ENCODE data around the gene FGF3.

Gene FGF3

GRCh38 chr11:69818231-69818602, 999 bp downstream of the FGF3 start:
- Histone ChIP-seq H3K4me3 (ENCODE audit: low read depth, low read length) (peak overlapping the region; percentile 43), H3K9me3 (ENCODE audit: control insufficient read depth, insufficient read depth, low read length) (no peaks in the 10 kb centered on the region), H3K9ac (ENCODE audit: low read depth, low read length) (no peak overlapping the region), H3K36me3 (ENCODE audit: control insufficient read depth, insufficient read depth, low read length) (no peaks in the 10 kb centered on the region), H3K4me1 (ENCODE audit: control insufficient read depth, insufficient read depth, low read length) (no peaks in the 10 kb centered on the region), H3K27me3 (ENCODE audit: control insufficient read depth, insufficient read depth, low read length) (peaks cover 82% of the 10 kb centered on the region)

GRCh38 chr11:69817265-69818230, 1.7 kb downstream of the FGF3 start:
- Histone ChIP-seq H3K9me3 (ENCODE audit: control insufficient read depth, insufficient read depth, low read length) (no peaks in the 10 kb centered on the region), H3K4me1 (ENCODE audit: control insufficient read depth, insufficient read depth, low read length) (no peaks in the 10 kb centered on the region), H3K9ac (ENCODE audit: low read depth, low read length) (no peak overlapping the region), H3K4me3 (ENCODE audit: low read depth, low read length) (peak overlapping the region; percentile 43), H3K36me3 (ENCODE audit: control insufficient read depth, insufficient read depth, low read length) (no peaks in the 10 kb centered on the region), H3K27me3 (ENCODE audit: control insufficient read depth, insufficient read depth, low read length) (peaks cover 77% of the 10 kb centered on the region)

- peaks cover 74% of the 10 kb centered on the region for H3K27me3 ChIP-seq (ENCODE audit: control insufficient read depth, insufficient read depth, low read length)
- peak overlapping the region; percentile 43 for H3K4me3 ChIP-seq (ENCODE audit: low read depth, low read length)
- no peaks in the 10 kb centered on the region for H3K9me3 ChIP-seq (ENCODE audit: control insufficient read depth, insufficient read depth, low read length)
- H3K9ac ChIP-seq (ENCODE audit: low read depth, low read length) = no peak overlapping the region
- no peaks in the 10 kb centered on the region for H3K36me3 ChIP-seq (ENCODE audit: control insufficient read depth, insufficient read depth, low read length)
- no peaks in the 10 kb centered on the region for H3K4me1 ChIP-seq (ENCODE audit: control insufficient read depth, insufficient read depth, low read length)
These were observed 2.5 kb downstream of the FGF3 start for GRCh38 chr11:69816671-69817070.

GRCh38 chr11:69815973-69816372, 3.2 kb downstream of the FGF3 start:
- H3K36me3 ChIP-seq (ENCODE audit: control insufficient read depth, insufficient read depth, low read length) = no peaks in the 10 kb centered on the region

GRCh38 chr11:69814902-69815301, 4.3 kb downstream of the FGF3 start:
- Histone ChIP-seq H3K9me3 (ENCODE audit: control insufficient read depth, insufficient read depth, low read length) (no peaks in the 10 kb centered on the region), H3K27me3 (ENCODE audit: control insufficient read depth, insufficient read depth, low read length) (peaks cover 59% of the 10 kb centered on the region), H3K9ac (ENCODE audit: low read depth, low read length) (no peak overlapping the region), H3K36me3 (ENCODE audit: control insufficient read depth, insufficient read depth, low read length) (no peaks in the 10 kb centered on the region), H3K4me1 (ENCODE audit: control insufficient read depth, insufficient read depth, low read length) (no peaks in the 10 kb centered on the region), H3K4me3 (ENCODE audit: low read depth, low read length) (no peak overlapping the region)

More at GRCh38 chr11:69815973-69816372, 3.2 kb downstream of the FGF3 start:
- no peaks in the 10 kb centered on the region for H3K9me3 ChIP-seq (ENCODE audit: control insufficient read depth, insufficient read depth, low read length)
- no peak overlapping the region for H3K4me3 ChIP-seq (ENCODE audit: low read depth, low read length)
- no peaks in the 10 kb centered on the region for H3K4me1 ChIP-seq (ENCODE audit: control insufficient read depth, insufficient read depth, low read length)
- no peak overlapping the region for H3K9ac ChIP-seq (ENCODE audit: low read depth, low read length)
- H3K27me3 ChIP-seq (ENCODE audit: control insufficient read depth, insufficient read depth, low read length) = peaks cover 69% of the 10 kb centered on the region

- Histone ChIP-seq H3K4me1 (ENCODE audit: control insufficient read depth, insufficient read depth, low read length) (no peaks in the 10 kb centered on the region), H3K9ac (ENCODE audit: low read depth, low read length) (no peak overlapping the region), H3K36me3 (ENCODE audit: control insufficient read depth, insufficient read depth, low read length) (no peaks in the 10 kb centered on the region), H3K9me3 (ENCODE audit: control insufficient read depth, insufficient read depth, low read length) (no peaks in the 10 kb centered on the region), H3K4me3 (ENCODE audit: low read depth, low read length) (no peak overlapping the region), H3K27me3 (ENCODE audit: control insufficient read depth, insufficient read depth, low read length) (peaks cover 56% of the 10 kb centered on the region)
These were observed 4.8 kb downstream of the FGF3 start for GRCh38 chr11:69814411-69814810.

- no peak overlapping the region for H3K9ac ChIP-seq (ENCODE audit: low read depth, low read length)
- H3K9me3 ChIP-seq (ENCODE audit: control insufficient read depth, insufficient read depth, low read length) = no peaks in the 10 kb centered on the region
- peaks cover 55% of the 10 kb centered on the region for H3K27me3 ChIP-seq (ENCODE audit: control insufficient read depth, insufficient read depth, low read length)
- no peaks in the 10 kb centered on the region for H3K36me3 ChIP-seq (ENCODE audit: control insufficient read depth, insufficient read depth, low read length)
- no peaks in the 10 kb centered on the region for H3K4me1 ChIP-seq (ENCODE audit: control insufficient read depth, insufficient read depth, low read length)
- H3K4me3 ChIP-seq (ENCODE audit: low read depth, low read length) = no peak overlapping the region
These were observed 5.4 kb downstream of the FGF3 start for GRCh38 chr11:69813839-69814238.

- peaks cover 2% of the 10 kb centered on the region for H3K4me1 ChIP-seq (ENCODE audit: control insufficient read depth, insufficient read depth, low read length)
- H3K27me3 ChIP-seq (ENCODE audit: control insufficient read depth, insufficient read depth, low read length) = peaks cover 53% of the 10 kb centered on the region
- H3K36me3 ChIP-seq (ENCODE audit: control insufficient read depth, insufficient read depth, low read length) = no peaks in the 10 kb centered on the region
- no peaks in the 10 kb centered on the region for H3K9me3 ChIP-seq (ENCODE audit: control insufficient read depth, insufficient read depth, low read length)
- no peak overlapping the region for H3K4me3 ChIP-seq (ENCODE audit: low read depth, low read length)
- H3K9ac ChIP-seq (ENCODE audit: low read depth, low read length) = no peak overlapping the region
These were observed 6.3 kb downstream of the FGF3 start for GRCh38 chr11:69812946-69813345.

- Histone ChIP-seq H3K27me3 (ENCODE audit: control insufficient read depth, insufficient read depth, low read length) (peaks cover 46% of the 10 kb centered on the region), H3K9ac (ENCODE audit: low read depth, low read length) (no peak overlapping the region), H3K9me3 (ENCODE audit: control insufficient read depth, insufficient read depth, low read length) (no peaks in the 10 kb centered on the region), H3K4me3 (ENCODE audit: low read depth, low read length) (no peak overlapping the region), H3K36me3 (ENCODE audit: control insufficient read depth, insufficient read depth, low read length) (no peaks in the 10 kb centered on the region), H3K4me1 (ENCODE audit: control insufficient read depth, insufficient read depth, low read length) (peaks cover 2% of the 10 kb centered on the region)
These were observed 7.0 kb downstream of the FGF3 start for GRCh38 chr11:69812256-69812655.

GRCh38 chr11:69811431-69811830, 7.8 kb downstream of the FGF3 start:
- Histone ChIP-seq H3K36me3 (ENCODE audit: control insufficient read depth, insufficient read depth, low read length) (no peaks in the 10 kb centered on the region), H3K27me3 (ENCODE audit: control insufficient read depth, insufficient read depth, low read length) (peaks cover 38% of the 10 kb centered on the region), H3K4me1 (ENCODE audit: control insufficient read depth, insufficient read depth, low read length) (peaks cover 2% of the 10 kb centered on the region), H3K9me3 (ENCODE audit: control insufficient read depth, insufficient read depth, low read length) (no peaks in the 10 kb centered on the region), H3K9ac (ENCODE audit: low read depth, low read length) (no peak overlapping the region), H3K4me3 (ENCODE audit: low read depth, low read length) (no peak overlapping the region)

GRCh38 chr11:69810289-69811118, 8.7 kb downstream of the FGF3 start:
- peaks cover 29% of the 10 kb centered on the region for H3K27me3 ChIP-seq (ENCODE audit: control insufficient read depth, insufficient read depth, low read length)
- H3K4me1 ChIP-seq (ENCODE audit: control insufficient read depth, insufficient read depth, low read length) = peaks cover 2% of the 10 kb centered on the region
- H3K9ac ChIP-seq (ENCODE audit: low read depth, low read length) = no peak overlapping the region
- no peak overlapping the region for H3K4me3 ChIP-seq (ENCODE audit: low read depth, low read length)
- H3K36me3 ChIP-seq (ENCODE audit: control insufficient read depth, insufficient read depth, low read length) = no peaks in the 10 kb centered on the region
- H3K9me3 ChIP-seq (ENCODE audit: control insufficient read depth, insufficient read depth, low read length) = no peaks in the 10 kb centered on the region
